GM23338 (cell line): ENCODE results near the gene LYSET.

Experiments used
- CREB1 ChIP-seq: fragments of 250-450 bp; sonication (Bioruptor Pico); IDR thresholded peaks from 2 replicates; pipeline ENCODE4 v1.5.0; 2020; ENCODE audit warnings: low read depth, mild to moderate bottlenecking, moderate library complexity
- CTCF ChIP-seq, 2 experiments: fragments of 200-600 bp in 1 of 2; sonication (generic) in 1 of 2; conservative IDR thresholded peaks; 2 replicates each; pipeline versions ENCODE4 v1.5.1 to v1.6.1; 2016 to 2017; ENCODE audit warnings: antibody characterized with exemption in 2 of 2, low read depth in 2 of 2, mild to moderate bottlenecking in 2 of 2, moderate library complexity in 1 of 2
- ETS1 ChIP-seq: IDR thresholded peaks from 2 replicates; pipeline ENCODE4 v1.6.1; 2016; ENCODE audit warnings: antibody characterized with exemption
- EZH2 ChIP-seq: fragments of 200-600 bp; sonication (generic); IDR thresholded peaks from one replicate; pipeline ENCODE4 v1.8.0; 2017; ENCODE audit warnings: antibody characterized with exemption, mild to moderate bottlenecking, low read depth; ENCODE audit not compliant: unreplicated experiment
- EZH2phosphoT487 ChIP-seq: fragments of 200-600 bp; sonication (generic); IDR thresholded peaks from one replicate; pipeline ENCODE4 v1.8.1; 2018; ENCODE audit warnings: antibody characterized with exemption; ENCODE audit not compliant: unreplicated experiment
- JUNB ChIP-seq: IDR thresholded peaks from one replicate; pipeline ENCODE4 v1.6.1; 2016; ENCODE audit warnings: antibody characterized with exemption; ENCODE audit not compliant: unreplicated experiment
- NANOG ChIP-seq: IDR thresholded peaks from 2 replicates; pipeline ENCODE4 v1.6.1; 2016; ENCODE audit warnings: antibody characterized with exemption, borderline replicate concordance
- POLR2AphosphoS5 ChIP-seq: IDR thresholded peaks from 2 replicates; pipeline ENCODE4 v1.6.1; 2016; ENCODE audit warnings: antibody characterized with exemption, low read depth
- STAT1 ChIP-seq: IDR thresholded peaks from one replicate; pipeline ENCODE4 v1.6.1; 2016; ENCODE audit warnings: antibody characterized with exemption; ENCODE audit not compliant: unreplicated experiment
- ZNF114 ChIP-seq: fragments of 250-450 bp; sonication (Bioruptor Pico); IDR thresholded peaks from 2 replicates; pipeline ENCODE4 v1.5.0; 2020; ENCODE audit warnings: mild to moderate bottlenecking, moderate library complexity
- ZNF331 ChIP-seq: fragments of 250-450 bp; sonication (Bioruptor Pico); IDR thresholded peaks from 2 replicates; pipeline ENCODE4 v1.5.0; 2020; ENCODE audit warnings: low read depth, mild to moderate bottlenecking, moderate library complexity
- TF ChIP-seq, protein P1 (sequence below): IDR thresholded peaks from one replicate; pipeline ENCODE4 v1.6.1; 2018; ENCODE audit warnings: antibody characterized with exemption; ENCODE audit not compliant: unreplicated experiment
- TF ChIP-seq, protein P2 (sequence below): fragments of 250-450 bp; sonication (Bioruptor Pico); IDR thresholded peaks from 2 replicates; pipeline ENCODE4 v1.5.0; 2020; ENCODE audit warnings: mild to moderate bottlenecking, moderate library complexity

DNA sequence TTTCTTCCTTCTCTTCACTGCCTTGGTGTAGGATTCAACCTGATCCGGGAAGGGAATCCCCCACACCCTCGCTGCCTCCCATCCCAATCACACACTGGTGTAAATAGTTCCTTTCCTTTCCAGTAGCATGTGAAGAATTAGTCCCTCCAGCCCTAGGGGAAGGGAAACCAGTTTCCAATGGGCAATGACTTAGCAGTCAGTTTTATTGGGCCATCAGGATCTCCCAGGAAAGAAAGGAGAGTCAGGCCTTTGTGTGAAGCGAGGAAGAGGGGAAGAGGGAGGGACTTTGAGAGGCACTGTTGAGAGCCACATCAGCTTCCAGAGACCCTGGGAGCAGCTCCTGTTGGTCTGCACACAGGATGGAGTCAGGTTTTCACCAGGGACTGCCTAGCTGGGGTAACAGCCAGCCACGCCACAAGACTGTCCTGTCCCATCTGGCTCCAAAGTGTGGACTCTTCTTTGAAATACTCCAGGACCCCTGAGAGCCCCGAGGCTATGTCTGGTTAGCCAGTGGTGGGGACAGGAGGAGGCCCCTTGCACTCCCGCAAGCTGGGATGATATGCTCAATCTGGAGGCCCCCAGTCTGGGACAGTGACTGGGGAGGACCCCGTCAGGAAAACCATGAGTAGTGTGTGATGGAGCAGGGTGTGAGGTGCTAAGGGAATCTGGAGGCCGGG, 28.3 kb upstream of the LYSET start:
- no peak for TF ChIP-seq CTCF (conservative IDR thresholded peaks at IDR 0.05; ENCODE audit: low read depth in 2 of 2)
- TF ChIP-seq ZNF114: no peak
- TF ChIP-seq STAT1: no peak
- TF ChIP-seq EZH2: no peak
- no peak for TF ChIP-seq CREB1
- TF ChIP-seq, protein P1, sequence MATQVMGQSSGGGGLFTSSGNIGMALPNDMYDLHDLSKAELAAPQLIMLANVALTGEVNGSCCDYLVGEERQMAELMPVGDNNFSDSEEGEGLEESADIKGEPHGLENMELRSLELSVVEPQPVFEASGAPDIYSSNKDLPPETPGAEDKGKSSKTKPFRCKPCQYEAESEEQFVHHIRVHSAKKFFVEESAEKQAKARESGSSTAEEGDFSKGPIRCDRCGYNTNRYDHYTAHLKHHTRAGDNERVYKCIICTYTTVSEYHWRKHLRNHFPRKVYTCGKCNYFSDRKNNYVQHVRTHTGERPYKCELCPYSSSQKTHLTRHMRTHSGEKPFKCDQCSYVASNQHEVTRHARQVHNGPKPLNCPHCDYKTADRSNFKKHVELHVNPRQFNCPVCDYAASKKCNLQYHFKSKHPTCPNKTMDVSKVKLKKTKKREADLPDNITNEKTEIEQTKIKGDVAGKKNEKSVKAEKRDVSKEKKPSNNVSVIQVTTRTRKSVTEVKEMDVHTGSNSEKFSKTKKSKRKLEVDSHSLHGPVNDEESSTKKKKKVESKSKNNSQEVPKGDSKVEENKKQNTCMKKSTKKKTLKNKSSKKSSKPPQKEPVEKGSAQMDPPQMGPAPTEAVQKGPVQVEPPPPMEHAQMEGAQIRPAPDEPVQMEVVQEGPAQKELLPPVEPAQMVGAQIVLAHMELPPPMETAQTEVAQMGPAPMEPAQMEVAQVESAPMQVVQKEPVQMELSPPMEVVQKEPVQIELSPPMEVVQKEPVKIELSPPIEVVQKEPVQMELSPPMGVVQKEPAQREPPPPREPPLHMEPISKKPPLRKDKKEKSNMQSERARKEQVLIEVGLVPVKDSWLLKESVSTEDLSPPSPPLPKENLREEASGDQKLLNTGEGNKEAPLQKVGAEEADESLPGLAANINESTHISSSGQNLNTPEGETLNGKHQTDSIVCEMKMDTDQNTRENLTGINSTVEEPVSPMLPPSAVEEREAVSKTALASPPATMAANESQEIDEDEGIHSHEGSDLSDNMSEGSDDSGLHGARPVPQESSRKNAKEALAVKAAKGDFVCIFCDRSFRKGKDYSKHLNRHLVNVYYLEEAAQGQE: no peak
- TF ChIP-seq NANOG: no peak
- no peak for TF ChIP-seq POLR2AphosphoS5
- no peak for TF ChIP-seq ETS1
- no peak for TF ChIP-seq ZNF331 (CRISPR knock-in tag)
- no peak for TF ChIP-seq EZH2phosphoT487
- TF ChIP-seq, protein P2, sequence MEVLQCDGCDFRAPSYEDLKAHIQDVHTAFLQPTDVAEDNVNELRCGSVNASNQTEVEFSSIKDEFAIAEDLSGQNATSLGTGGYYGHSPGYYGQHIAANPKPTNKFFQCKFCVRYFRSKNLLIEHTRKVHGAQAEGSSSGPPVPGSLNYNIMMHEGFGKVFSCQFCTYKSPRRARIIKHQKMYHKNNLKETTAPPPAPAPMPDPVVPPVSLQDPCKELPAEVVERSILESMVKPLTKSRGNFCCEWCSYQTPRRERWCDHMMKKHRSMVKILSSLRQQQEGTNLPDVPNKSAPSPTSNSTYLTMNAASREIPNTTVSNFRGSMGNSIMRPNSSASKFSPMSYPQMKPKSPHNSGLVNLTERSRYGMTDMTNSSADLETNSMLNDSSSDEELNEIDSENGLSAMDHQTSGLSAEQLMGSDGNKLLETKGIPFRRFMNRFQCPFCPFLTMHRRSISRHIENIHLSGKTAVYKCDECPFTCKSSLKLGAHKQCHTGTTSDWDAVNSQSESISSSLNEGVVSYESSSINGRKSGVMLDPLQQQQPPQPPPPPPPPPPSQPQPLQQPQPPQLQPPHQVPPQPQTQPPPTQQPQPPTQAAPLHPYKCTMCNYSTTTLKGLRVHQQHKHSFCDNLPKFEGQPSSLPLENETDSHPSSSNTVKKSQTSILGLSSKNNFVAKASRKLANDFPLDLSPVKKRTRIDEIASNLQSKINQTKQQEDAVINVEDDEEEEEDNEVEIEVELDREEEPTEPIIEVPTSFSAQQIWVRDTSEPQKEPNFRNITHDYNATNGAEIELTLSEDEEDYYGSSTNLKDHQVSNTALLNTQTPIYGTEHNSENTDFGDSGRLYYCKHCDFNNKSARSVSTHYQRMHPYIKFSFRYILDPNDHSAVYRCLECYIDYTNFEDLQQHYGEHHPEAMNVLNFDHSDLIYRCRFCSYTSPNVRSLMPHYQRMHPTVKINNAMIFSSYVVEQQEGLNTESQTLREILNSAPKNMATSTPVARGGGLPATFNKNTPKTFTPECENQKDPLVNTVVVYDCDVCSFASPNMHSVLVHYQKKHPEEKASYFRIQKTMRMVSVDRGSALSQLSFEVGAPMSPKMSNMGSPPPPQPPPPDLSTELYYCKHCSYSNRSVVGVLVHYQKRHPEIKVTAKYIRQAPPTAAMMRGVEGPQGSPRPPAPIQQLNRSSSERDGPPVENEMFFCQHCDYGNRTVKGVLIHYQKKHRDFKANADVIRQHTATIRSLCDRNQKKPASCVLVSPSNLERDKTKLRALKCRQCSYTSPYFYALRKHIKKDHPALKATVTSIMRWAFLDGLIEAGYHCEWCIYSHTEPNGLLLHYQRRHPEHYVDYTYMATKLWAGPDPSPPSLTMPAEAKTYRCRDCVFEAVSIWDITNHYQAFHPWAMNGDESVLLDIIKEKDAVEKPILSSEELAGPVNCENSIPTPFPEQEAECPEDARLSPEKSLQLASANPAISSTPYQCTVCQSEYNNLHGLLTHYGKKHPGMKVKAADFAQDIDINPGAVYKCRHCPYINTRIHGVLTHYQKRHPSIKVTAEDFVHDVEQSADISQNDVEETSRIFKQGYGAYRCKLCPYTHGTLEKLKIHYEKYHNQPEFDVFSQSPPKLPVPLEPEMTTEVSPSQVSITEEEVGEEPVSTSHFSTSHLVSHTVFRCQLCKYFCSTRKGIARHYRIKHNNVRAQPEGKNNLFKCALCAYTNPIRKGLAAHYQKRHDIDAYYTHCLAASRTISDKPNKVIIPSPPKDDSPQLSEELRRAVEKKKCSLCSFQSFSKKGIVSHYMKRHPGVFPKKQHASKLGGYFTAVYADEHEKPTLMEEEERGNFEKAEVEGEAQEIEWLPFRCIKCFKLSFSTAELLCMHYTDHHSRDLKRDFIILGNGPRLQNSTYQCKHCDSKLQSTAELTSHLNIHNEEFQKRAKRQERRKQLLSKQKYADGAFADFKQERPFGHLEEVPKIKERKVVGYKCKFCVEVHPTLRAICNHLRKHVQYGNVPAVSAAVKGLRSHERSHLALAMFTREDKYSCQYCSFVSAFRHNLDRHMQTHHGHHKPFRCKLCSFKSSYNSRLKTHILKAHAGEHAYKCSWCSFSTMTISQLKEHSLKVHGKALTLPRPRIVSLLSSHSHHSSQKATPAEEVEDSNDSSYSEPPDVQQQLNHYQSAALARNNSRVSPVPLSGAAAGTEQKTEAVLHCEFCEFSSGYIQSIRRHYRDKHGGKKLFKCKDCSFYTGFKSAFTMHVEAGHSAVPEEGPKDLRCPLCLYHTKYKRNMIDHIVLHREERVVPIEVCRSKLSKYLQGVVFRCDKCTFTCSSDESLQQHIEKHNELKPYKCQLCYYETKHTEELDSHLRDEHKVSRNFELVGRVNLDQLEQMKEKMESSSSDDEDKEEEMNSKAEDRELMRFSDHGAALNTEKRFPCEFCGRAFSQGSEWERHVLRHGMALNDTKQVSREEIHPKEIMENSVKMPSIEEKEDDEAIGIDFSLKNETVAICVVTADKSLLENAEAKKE: no peak
- TF ChIP-seq JUNB: no peak
